KMS-11 (cell line): ENCODE measurements around the gene BBX.

Source experiments
- H2AFZ ChIP-seq: fragments of 200-600 bp; sonication (generic); 2 replicates; pipeline ENCODE4 v1.6.1; 2016; ENCODE audit warnings: antibody characterized with exemption, mixed run types, low read depth
- H3K27ac ChIP-seq: fragments of 200-600 bp; sonication (generic); 2 replicates; pipeline ENCODE4 v1.6.1; 2016; ENCODE audit warnings: mild to moderate bottlenecking, mixed run types
- H3K27me3 ChIP-seq: fragments of 200-600 bp; sonication (generic); 2 replicates; pipeline ENCODE4 v1.6.1; 2017; ENCODE audit warnings: mild to moderate bottlenecking, low read depth, mixed run types, moderate library complexity; ENCODE audit not compliant: insufficient read depth
- H3K36me3 ChIP-seq: fragments of 200-600 bp; sonication (generic); 2 replicates; pipeline ENCODE4 v1.6.1; 2017; ENCODE audit warnings: mild to moderate bottlenecking, mixed run types; ENCODE audit not compliant: insufficient read depth
- H3K4me1 ChIP-seq: fragments of 200-600 bp; sonication (generic); 2 replicates; pipeline ENCODE4 v1.6.1; 2016; ENCODE audit warnings: mild to moderate bottlenecking, low read depth, mixed run types; ENCODE audit not compliant: poor library complexity, severe bottlenecking
- H3K4me2 ChIP-seq: fragments of 200-600 bp; sonication (generic); 2 replicates; pipeline ENCODE4 v1.7.0; 2016; ENCODE audit warnings: mild to moderate bottlenecking, mixed run types
- H3K4me3 ChIP-seq: fragments of 200-600 bp; sonication (generic); IDR thresholded peaks from 2 replicates; pipeline ENCODE4 v1.6.1; 2017; ENCODE audit warnings: low read depth, low read length, mixed read lengths; ENCODE audit not compliant: insufficient read depth
- H3K79me2 ChIP-seq: fragments of 200-600 bp; sonication (generic); 2 replicates; pipeline ENCODE4 v1.6.1; 2016; ENCODE audit warnings: low read depth, mixed run types; ENCODE audit not compliant: insufficient read depth
- H3K9ac ChIP-seq: fragments of 200-600 bp; sonication (generic); 2 replicates; pipeline ENCODE4 v1.6.1; 2016; ENCODE audit warnings: mild to moderate bottlenecking, mixed run types
- H4K20me1 ChIP-seq: fragments of 200-600 bp; sonication (generic); 2 replicates; pipeline ENCODE4 v1.6.1; 2016; ENCODE audit warnings: mild to moderate bottlenecking, mixed run types; ENCODE audit not compliant: insufficient read depth
- TF ChIP-seq, protein P1 (sequence below): fragments of 200-600 bp; sonication (generic); conservative IDR thresholded peaks from 2 replicates; pipeline ENCODE4 v1.6.1; 2017; ENCODE audit warnings: low read depth, mild to moderate bottlenecking, antibody characterized with exemption, low read length, moderate library complexity, mixed read lengths

BBX gene

DNA sequence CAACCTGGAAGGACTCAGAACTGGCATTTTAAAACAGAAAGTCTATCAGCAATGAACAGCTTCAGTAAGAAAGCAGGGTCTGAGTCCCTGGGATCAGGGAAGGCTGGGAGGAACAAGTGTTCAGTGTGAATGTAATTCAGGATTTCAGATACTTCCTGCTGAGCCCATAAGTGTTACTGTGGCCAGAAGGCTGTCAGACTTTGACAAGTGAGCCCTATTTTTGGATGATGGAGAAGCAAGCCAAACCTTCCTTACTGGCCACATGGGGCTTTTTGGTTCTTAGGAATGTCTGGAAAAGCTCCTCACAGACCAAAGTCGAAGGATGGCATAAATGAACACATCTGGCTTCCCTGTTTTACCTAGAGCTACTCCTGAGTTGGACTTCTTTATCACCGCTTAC, 157.2 kb downstream of the BBX start:
- TF ChIP-seq, protein P1, sequence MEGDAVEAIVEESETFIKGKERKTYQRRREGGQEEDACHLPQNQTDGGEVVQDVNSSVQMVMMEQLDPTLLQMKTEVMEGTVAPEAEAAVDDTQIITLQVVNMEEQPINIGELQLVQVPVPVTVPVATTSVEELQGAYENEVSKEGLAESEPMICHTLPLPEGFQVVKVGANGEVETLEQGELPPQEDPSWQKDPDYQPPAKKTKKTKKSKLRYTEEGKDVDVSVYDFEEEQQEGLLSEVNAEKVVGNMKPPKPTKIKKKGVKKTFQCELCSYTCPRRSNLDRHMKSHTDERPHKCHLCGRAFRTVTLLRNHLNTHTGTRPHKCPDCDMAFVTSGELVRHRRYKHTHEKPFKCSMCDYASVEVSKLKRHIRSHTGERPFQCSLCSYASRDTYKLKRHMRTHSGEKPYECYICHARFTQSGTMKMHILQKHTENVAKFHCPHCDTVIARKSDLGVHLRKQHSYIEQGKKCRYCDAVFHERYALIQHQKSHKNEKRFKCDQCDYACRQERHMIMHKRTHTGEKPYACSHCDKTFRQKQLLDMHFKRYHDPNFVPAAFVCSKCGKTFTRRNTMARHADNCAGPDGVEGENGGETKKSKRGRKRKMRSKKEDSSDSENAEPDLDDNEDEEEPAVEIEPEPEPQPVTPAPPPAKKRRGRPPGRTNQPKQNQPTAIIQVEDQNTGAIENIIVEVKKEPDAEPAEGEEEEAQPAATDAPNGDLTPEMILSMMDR = no peak
- Histone ChIP-seq H3K4me2 (no peak overlapping the region), H3K27me3 (no peaks in the 10 kb centered on the region), H4K20me1 (no peaks in the 10 kb centered on the region), H3K36me3 (no peaks in the 10 kb centered on the region), H3K4me1 (peaks cover 20% of the 10 kb centered on the region), H2AFZ (no peak overlapping the region), H3K79me2 (no peaks in the 10 kb centered on the region; the same call in 1 of the 2 replicates), H3K9ac (no peak overlapping the region), H3K4me3 (no peak overlapping the region), H3K27ac (no peak overlapping the region)

DNA sequence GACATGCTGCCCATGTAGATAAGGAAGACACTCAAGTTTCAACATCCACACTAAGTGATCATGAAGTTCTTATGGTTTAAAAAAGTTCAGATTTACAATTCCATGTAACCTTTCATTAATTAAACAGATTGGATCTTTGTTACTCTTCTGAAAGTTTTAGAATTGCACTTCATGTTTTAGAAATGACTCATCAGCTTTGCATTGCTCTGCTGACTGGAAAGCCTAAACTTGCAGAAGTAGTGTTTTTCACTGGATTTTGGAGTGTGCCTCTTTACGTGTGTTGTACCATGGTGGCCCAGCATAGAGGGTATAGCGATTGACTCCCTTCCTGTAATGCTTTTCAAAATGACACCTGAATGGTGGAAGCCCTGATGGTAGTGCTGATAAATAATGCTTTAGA, 157.9 kb downstream of the BBX start:
- H3K4me1 ChIP-seq = peaks cover 20% of the 10 kb centered on the region
- no peak overlapping the region; the same call in 1 of the 2 replicates for H3K4me2 ChIP-seq

GRCh38 chr3:107681396-107681795, 158.6 kb downstream of the BBX start:
- Histone ChIP-seq H3K79me2 (no peaks in the 10 kb centered on the region; the same call in 1 of the 2 replicates), H3K27me3 (no peaks in the 10 kb centered on the region), H3K9ac (no peak overlapping the region), H4K20me1 (no peaks in the 10 kb centered on the region), H2AFZ (no peak overlapping the region), H3K36me3 (no peaks in the 10 kb centered on the region), H3K4me1 (peaks cover 20% of the 10 kb centered on the region), H3K4me2 (no peak overlapping the region), H3K4me3 (no peak overlapping the region), H3K27ac (no peak overlapping the region)
- TF ChIP-seq, protein P1 = no peak

More for the DNA sequence above, 157.9 kb downstream of the BBX start:
- no peak overlapping the region for H3K9ac ChIP-seq
- no peak overlapping the region for H3K4me3 ChIP-seq
- no peaks in the 10 kb centered on the region; the same call in 1 of the 2 replicates for H3K79me2 ChIP-seq
- no peaks in the 10 kb centered on the region for H3K27me3 ChIP-seq
- no peak overlapping the region for H3K27ac ChIP-seq
- no peak overlapping the region for H2AFZ ChIP-seq
- no peaks in the 10 kb centered on the region for H4K20me1 ChIP-seq
- TF ChIP-seq, protein P1 = no peak
- H3K36me3 ChIP-seq = no peaks in the 10 kb centered on the region

DNA sequence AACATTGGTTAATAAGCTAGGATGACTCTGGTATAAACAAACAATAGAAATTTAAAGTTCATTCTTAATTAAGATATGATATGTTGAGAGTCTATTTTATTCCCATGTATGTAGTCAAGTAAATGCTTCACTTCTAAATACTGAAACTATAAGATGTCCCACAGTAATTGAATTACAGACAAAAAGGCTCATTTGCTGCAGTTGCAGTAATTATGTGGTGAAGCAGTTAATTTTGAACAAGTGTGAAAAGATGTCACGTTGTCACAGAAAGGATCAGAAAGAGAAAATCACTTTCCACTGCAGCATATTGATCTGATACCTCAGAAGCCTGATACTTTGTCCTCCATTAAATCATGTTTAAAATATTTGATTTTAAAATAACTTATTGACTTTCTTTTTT, 159.8 kb downstream of the BBX start:
- Histone ChIP-seq H2AFZ (no peak overlapping the region), H3K27me3 (no peaks in the 10 kb centered on the region), H3K36me3 (no peaks in the 10 kb centered on the region), H3K9ac (no peak overlapping the region), H3K4me1 (peaks cover 20% of the 10 kb centered on the region), H3K4me3 (no peak overlapping the region), H4K20me1 (no peaks in the 10 kb centered on the region), H3K4me2 (no peak overlapping the region), H3K79me2 (no peaks in the 10 kb centered on the region; the same call in 1 of the 2 replicates), H3K27ac (no peak overlapping the region)
- TF ChIP-seq, protein P1 = no peak
